T-cell (primary cell): ENCODE results near the gene DESI1. TPM values are rescaled to one million over a fixed set of nuclear protein-coding genes. Genes with fewer than 3 reads are reported as not detected.
"Not testable (repeated sequence)": the region's sequence is repeated elsewhere in the genome, so short reads cannot be mapped to it uniquely, and the experiment has no call there.

Experiments
- ATAC-seq, 4 experiments: fragments of 200-7000 bp in 3 of 4; fragments of 150-1000 bp in 1 of 4; cut with Tn5 transposase; replicated peaks in 1 of 4; 1 replicate in 3 of 4; 2 replicates in 1 of 4; pipeline ENCODE4 v1.10.0; 2021; ENCODE audit warnings: moderate library complexity in 3 of 4, mild to moderate bottlenecking in 2 of 4, moderate number of reproducible peaks in 1 of 4
- CTCF ChIA-PET, 2 donors: fragments of 300-600 bp; sonication (Branson Sonifier 250); formaldehyde crosslinking; loops; one replicate each; lab custom pipeline; 2022; ENCODE audit warnings: antibody characterized with exemption in 2 of 2; lab: Charles Lee
- POLR2A ChIA-PET, 2 donors: fragments of 300-600 bp; sonication (Branson Sonifier 250); formaldehyde crosslinking; loops; one replicate each; lab custom pipeline; 2022; ENCODE audit warnings: antibody characterized with exemption in 2 of 2; lab: Charles Lee
- DNase-seq, 35 experiments: peaks; one replicate each; pipeline versions ENCODE4 v3.0.0 to v3.0.0-alpha.2; 2013 to 2023
- H3K27ac ChIP-seq: one replicate; pipeline ENCODE4 v1.5.1; 2013; ENCODE audit warnings: low read length
- H3K27me3 ChIP-seq, 2 experiments: replicated peaks in 1 of 2; 1 replicate in 1 of 2; 2 replicates in 1 of 2; pipeline versions ENCODE4 v1.6.1 to v1.7.0; 2013; ENCODE audit warnings: low read length in 1 of 2, mixed read lengths in 1 of 2; ENCODE audit not compliant: control insufficient read depth in 2 of 2, insufficient read depth in 2 of 2; ENCODE audit errors: extremely low read depth in 1 of 2
- H3K36me3 ChIP-seq, 2 donors: 1 replicate in 1 of 2; 2 replicates in 1 of 2; pipeline versions ENCODE4 v1.6.1 to v1.7.0; 2013; ENCODE audit warnings: low read length in 1 of 2; ENCODE audit not compliant: control insufficient read depth in 2 of 2, insufficient read depth in 1 of 2; ENCODE audit errors: extremely low read depth in 1 of 2
- H3K4me1 ChIP-seq, 2 experiments: 1 replicate in 1 of 2; 2 replicates in 1 of 2; pipeline versions ENCODE4 v1.6.1 to v1.7.0; 2013; ENCODE audit warnings: low read length in 2 of 2, mixed read lengths in 1 of 2; ENCODE audit not compliant: insufficient read depth in 2 of 2, control insufficient read depth in 1 of 2; ENCODE audit errors: extremely low read depth in 1 of 2
- H3K4me3 ChIP-seq, 2 donors: 1 replicate in 1 of 2; 2 replicates in 1 of 2; pipeline versions ENCODE4 v1.5.1 to v1.7.0; 2013; ENCODE audit warnings: mild to moderate bottlenecking in 2 of 2, low read length in 1 of 2, moderate library complexity in 1 of 2; ENCODE audit not compliant: control insufficient read depth in 1 of 2; ENCODE audit errors: extremely low read depth in 1 of 2
- H3K9me3 ChIP-seq: 2 replicates; pipeline ENCODE4 v1.7.0; 2013
- H3K27ac Mint-ChIP-seq, 2 donors: one replicate each; pipeline ENCODE4 v1.8.0; 2020 to 2021; ENCODE audit warnings: mild to moderate bottlenecking in 2 of 2, mixed read lengths in 2 of 2
- H3K27me3 Mint-ChIP-seq, 2 donors: one replicate each; pipeline ENCODE4 v1.8.0; 2021 to 2022; ENCODE audit warnings: mixed read lengths in 2 of 2
- H3K36me3 Mint-ChIP-seq: one replicate; pipeline ENCODE4 v1.8.0; 2021; ENCODE audit warnings: mixed read lengths
- H3K4me1 Mint-ChIP-seq, 3 donors: one replicate each; pipeline ENCODE4 v1.8.0; 2020 to 2022; ENCODE audit warnings: mixed read lengths in 3 of 3, mild to moderate bottlenecking in 1 of 3
- H3K4me3 Mint-ChIP-seq, 3 donors: one replicate each; pipeline ENCODE4 v1.8.0; 2020 to 2022; ENCODE audit warnings: mild to moderate bottlenecking in 3 of 3, mixed read lengths in 3 of 3, moderate library complexity in 3 of 3
- H3K9me3 Mint-ChIP-seq, 3 donors: one replicate each; pipeline ENCODE4 v1.8.0; 2020 to 2022; ENCODE audit warnings: mixed read lengths in 3 of 3
- WGBS: methylation state at CpG from one replicate; pipeline ENCODE4 v1.1.5; 2013; ENCODE audit warnings: missing lambda C conversion rate; ENCODE audit not compliant: insufficient coverage; 5-methylcytosine and 5-hydroxymethylcytosine counted together
- total RNA-seq, 35 experiments: library from RNA in 6 of 35; stranded (reverse) in 6 of 35; fragments of 120-200 nt in 1 of 35; gene quantifications; one replicate each; pipeline versions ENCODE4 v1.2.1 to v1.2.4 and lab custom pipeline; 2013 to 2026

The DESI1 gene
- total RNA-seq, 5 donors from 2014 or later (not counting 1 experiment from before 2014, with no cell fraction given): 19.9 to 31.3 (median 28.7) TPM

- CTCF ChIA-PET: no interaction called here
- 92% methylated on average over 11 of the region's 11 CpGs for WGBS
- peaks cover 14% of the 10 kb centered on the region for H3K36me3 Mint-ChIP-seq
- Histone ChIP-seq H3K4me1 (peaks cover 0 to 2% of the 10 kb centered on the region in 2 experiments), H3K27ac (no peak overlapping the region), H3K4me3 (no peak overlapping the region), H3K27me3 (no peaks in the 10 kb centered on the region), H3K36me3 (peaks cover 14 to 26% of the 10 kb centered on the region in 2 donors), H3K9me3 (no peaks in the 10 kb centered on the region)
- no peak for DNase-seq
- no peaks in the 10 kb centered on the region for H3K27me3 Mint-ChIP-seq
- POLR2A ChIA-PET: no interaction called here
- no peak overlapping the region for H3K27ac Mint-ChIP-seq
- no peaks in the 10 kb centered on the region for H3K9me3 Mint-ChIP-seq
- no peaks in the 10 kb centered on the region for H3K4me1 Mint-ChIP-seq
- H3K4me3 Mint-ChIP-seq: no peak overlapping the region
- no peak for ATAC-seq
These were observed 47.2 kb downstream of the DESI1 start for GRCh38 chr22:41573677-41574076.

GRCh38 chr22:41572305-41572704 is 48.5 kb downstream of the DESI1 start:
- H3K27me3 Mint-ChIP-seq, H3K27ac ChIP-seq, H3K9me3 ChIP-seq, CTCF ChIA-PET, H3K36me3 Mint-ChIP-seq, H3K4me1 ChIP-seq, H3K27ac Mint-ChIP-seq, POLR2A ChIA-PET, H3K9me3 Mint-ChIP-seq, H3K4me3 ChIP-seq, H3K4me1 Mint-ChIP-seq, ATAC-seq, H3K4me3 Mint-ChIP-seq, H3K27me3 ChIP-seq, DNase-seq: not testable (repeated sequence)
- H3K36me3 ChIP-seq: peaks cover 10 to 13% of the 10 kb centered on the region in 2 donors
- no CpG with 5 or more reads among the region's 3 CpGs for WGBS

GRCh38 chr22:41571786-41572185 is 49.1 kb downstream of the DESI1 start:
- H3K36me3 ChIP-seq: peaks cover 5 to 8% of the 10 kb centered on the region in 2 donors
- no peaks in the 10 kb centered on the region for H3K27me3 ChIP-seq
- Mint-ChIP-seq H3K9me3 (no peaks in the 10 kb centered on the region), H3K36me3 (peaks cover 3% of the 10 kb centered on the region), H3K4me3 (no peak overlapping the region), H3K4me1 (no peaks in the 10 kb centered on the region), H3K27me3 (no peaks in the 10 kb centered on the region), H3K27ac (no peak overlapping the region)
- no peaks in the 10 kb centered on the region for H3K4me1 ChIP-seq
- no peaks in the 10 kb centered on the region for H3K9me3 ChIP-seq
- DNase-seq (no peak), ATAC-seq (no peak)
- ChIA-PET POLR2A (no interaction called here), CTCF (no interaction called here)
- H3K4me3 ChIP-seq: no peak overlapping the region
- no peak overlapping the region for H3K27ac ChIP-seq
- 92% methylated on average over 14 of the region's 14 CpGs for WGBS

- Mint-ChIP-seq H3K27me3 (no peaks in the 10 kb centered on the region), H3K36me3 (no peaks in the 10 kb centered on the region), H3K27ac (no peak overlapping the region), H3K4me3 (no peak overlapping the region), H3K4me1 (no peaks in the 10 kb centered on the region), H3K9me3 (no peaks in the 10 kb centered on the region)
- DNase-seq (no peak), ATAC-seq (no peak)
- Histone ChIP-seq H3K27me3 (no peaks in the 10 kb centered on the region), H3K27ac (no peak overlapping the region), H3K36me3 (no peaks in the 10 kb centered on the region), H3K9me3 (no peaks in the 10 kb centered on the region), H3K4me1 (no peaks in the 10 kb centered on the region), H3K4me3 (no peak overlapping the region)
- no CpG with 5 or more reads among the region's 3 CpGs for WGBS
- CTCF ChIA-PET: no interaction called here
- POLR2A ChIA-PET: interaction anchor here in 1 of 2 donors (0.5 kb wide), 1 partner anchor 59 kb away, joined by 7 read pairs; no protein-coding TSS in a partner anchor
These were observed 50.6 kb downstream of the DESI1 start for GRCh38 chr22:41570221-41570620.

GRCh38 chr22:41568811-41569210 is 52.0 kb downstream of the DESI1 start:
- WGBS: 56% methylated on average over 7 of the region's 7 CpGs
- no peak overlapping the region for H3K4me3 ChIP-seq
- CTCF ChIA-PET: no interaction called here

GRCh38 chr22:41567512-41567768 is 53.4 kb downstream of the DESI1 start:
- H3K36me3 Mint-ChIP-seq: no peaks in the 10 kb centered on the region
- H3K36me3 ChIP-seq: no peaks in the 10 kb centered on the region
- no peak overlapping the region for H3K27ac Mint-ChIP-seq
- ChIA-PET POLR2A (interaction anchor here in 1 of 2 donors (0.7 kb wide), 1 partner anchor 85 kb away, joined by 7 read pairs; no protein-coding TSS in a partner anchor), CTCF (no interaction called here)
- H3K4me1 ChIP-seq: no peaks in the 10 kb centered on the region
- no peak overlapping the region for H3K4me3 Mint-ChIP-seq
- peaks cover 0 to 7% of the 10 kb centered on the region in 2 donors for H3K27me3 Mint-ChIP-seq
- no peak overlapping the region for H3K27ac ChIP-seq
- ATAC-seq: no peak
- WGBS: no CpG with 5 or more reads among the region's 3 CpGs
- no peak overlapping the region for H3K4me3 ChIP-seq
- no peak for DNase-seq
- H3K27me3 ChIP-seq: peaks cover 0 to 12% of the 10 kb centered on the region in 2 experiments
- H3K9me3 ChIP-seq: no peaks in the 10 kb centered on the region
- H3K4me1 Mint-ChIP-seq: no peaks in the 10 kb centered on the region
- no peaks in the 10 kb centered on the region for H3K9me3 Mint-ChIP-seq

More at GRCh38 chr22:41568811-41569210, 52.0 kb downstream of the DESI1 start:
- no peak overlapping the region for H3K27ac ChIP-seq
- Mint-ChIP-seq H3K27ac (no peak overlapping the region), H3K27me3 (peaks cover 0 to 3% of the 10 kb centered on the region in 2 donors), H3K4me3 (no peak overlapping the region), H3K4me1 (no peaks in the 10 kb centered on the region), H3K9me3 (no peaks in the 10 kb centered on the region), H3K36me3 (no peaks in the 10 kb centered on the region)
- ATAC-seq: no peak
- no peaks in the 10 kb centered on the region for H3K27me3 ChIP-seq
- no peaks in the 10 kb centered on the region for H3K36me3 ChIP-seq
- H3K9me3 ChIP-seq: no peaks in the 10 kb centered on the region
- no peak for DNase-seq
- H3K4me1 ChIP-seq: no peaks in the 10 kb centered on the region
- POLR2A ChIA-PET: no interaction called here
